Measurements from ENCODE around the gene CREBZF.

DNA sequence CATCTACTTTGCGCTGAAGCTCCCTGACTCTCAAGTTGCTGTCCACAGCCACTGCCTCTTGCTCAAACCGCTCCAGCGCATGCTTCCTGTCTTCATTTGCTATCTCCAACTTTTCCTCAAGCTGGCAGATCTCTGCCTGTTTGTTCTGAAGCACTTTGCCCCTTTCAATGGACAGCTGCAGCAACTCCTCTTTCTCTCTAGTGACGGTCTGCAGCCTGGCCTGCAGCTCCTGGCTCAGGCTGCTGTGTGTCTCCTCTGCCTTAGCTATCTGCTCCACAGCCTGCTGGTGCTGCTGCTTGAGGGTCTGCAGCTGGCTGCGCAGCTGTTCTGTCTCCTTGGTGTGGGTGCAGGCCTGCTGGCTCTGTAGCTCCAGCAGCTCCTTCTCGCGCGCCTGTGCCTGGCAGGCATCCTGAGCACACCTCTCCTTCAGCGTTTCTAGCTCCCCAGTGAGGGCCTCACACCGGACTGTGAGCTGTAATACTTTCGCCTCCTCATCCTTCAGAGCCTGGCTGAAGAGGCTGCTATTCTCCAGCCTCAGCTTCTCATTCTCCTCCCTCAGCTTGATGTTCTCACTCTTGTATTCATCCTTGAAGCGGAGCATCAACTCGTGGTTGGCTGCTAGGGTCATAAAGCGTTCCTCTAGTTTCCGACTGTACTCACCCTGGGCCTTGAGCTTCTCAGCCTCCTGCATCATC, 20.3 kb upstream of the CREBZF start:
- TF ChIP-seq EZH2 (IDR thresholded peaks at IDR 0.05; ENCODE audit: insufficient read depth, poor library complexity, severe bottlenecking) (no peak), EZH2phosphoT487 (IDR thresholded peaks at IDR 0.05; ENCODE audit: insufficient read depth, low read depth) (no peak)

Measured in GM23248 (cell line).